SK-N-SH treated with all-trans-retinoic acid at 6 μM for 48 hours (cell line): ENCODE measurements around the gene GRAMD4.

ENCODE experiments used
- ATAC-seq: fragments of 200-7000 bp; cut with Tn5 transposase; 3 replicates; pipeline ENCODE4 v1.9.1; 2020; ENCODE audit warnings: mild to moderate bottlenecking, moderate library complexity
- ARNTL ChIP-seq: fragments of 450-650 bp; formaldehyde crosslinking; IDR thresholded peaks from 2 replicates; pipeline ENCODE4 v1.5.0; 2020; ENCODE audit warnings: low read depth, mild to moderate bottlenecking, moderate library complexity, borderline replicate concordance
- BACH2 ChIP-seq: fragments of 250-450 bp; sonication (Bioruptor Pico); IDR thresholded peaks from 2 replicates; pipeline ENCODE4 v1.9.0; 2021; ENCODE audit warnings: mild to moderate bottlenecking, borderline replicate concordance
- CSDC2 ChIP-seq: fragments of 250-450 bp; sonication (Bioruptor Pico); IDR thresholded peaks from 2 replicates; pipeline ENCODE4 v1.5.0; 2020; ENCODE audit warnings: mild to moderate bottlenecking, moderate library complexity
- ESRRG ChIP-seq: fragments of 250-450 bp; sonication (Bioruptor Pico); IDR thresholded peaks from 2 replicates; pipeline ENCODE4 v1.6.1; 2021; ENCODE audit warnings: mild to moderate bottlenecking
- GLIS3 ChIP-seq: fragments of 250-450 bp; sonication (Bioruptor Pico); IDR thresholded peaks from 2 replicates; pipeline ENCODE4 v1.5.0; 2020; ENCODE audit warnings: mild to moderate bottlenecking, moderate library complexity
- ISL1 ChIP-seq: fragments of 250-450 bp; sonication (Bioruptor Pico); IDR thresholded peaks from 2 replicates; pipeline ENCODE4 v2.1.2; 2022; ENCODE audit warnings: mild to moderate bottlenecking, moderate library complexity
- PPARA ChIP-seq: fragments of 250-450 bp; sonication (Bioruptor Pico); IDR thresholded peaks from 2 replicates; pipeline ENCODE4 v1.5.0; 2020; ENCODE audit warnings: mild to moderate bottlenecking, borderline replicate concordance
- RARB ChIP-seq: fragments of 250-450 bp; sonication (Bioruptor Pico); IDR thresholded peaks from 2 replicates; pipeline ENCODE4 v1.8.0; 2021; ENCODE audit warnings: mild to moderate bottlenecking, moderate library complexity
- SNAI2 ChIP-seq: fragments of 250-450 bp; sonication (Bioruptor Pico); IDR thresholded peaks from 2 replicates; pipeline ENCODE4 v1.5.0; 2020; ENCODE audit warnings: mild to moderate bottlenecking, moderate library complexity
- TCF4 ChIP-seq: fragments of 250-450 bp; sonication (Bioruptor Pico); IDR thresholded peaks from 2 replicates; pipeline ENCODE4 v1.8.0; 2021; ENCODE audit warnings: mild to moderate bottlenecking, moderate library complexity, borderline replicate concordance
- TOX ChIP-seq: fragments of 250-450 bp; sonication (Bioruptor Pico); IDR thresholded peaks from 2 replicates; pipeline ENCODE4 v1.8.0; 2021; ENCODE audit warnings: mild to moderate bottlenecking, moderate library complexity, borderline replicate concordance
- ZC3H10 ChIP-seq: fragments of 250-450 bp; sonication (Bioruptor Pico); IDR thresholded peaks from 2 replicates; pipeline ENCODE4 v1.5.1; 2021; ENCODE audit warnings: mild to moderate bottlenecking, moderate library complexity
- ZFP3 ChIP-seq: fragments of 250-450 bp; sonication (Bioruptor Pico); IDR thresholded peaks from 2 replicates; pipeline ENCODE4 v1.5.0; 2020; ENCODE audit warnings: mild to moderate bottlenecking, moderate library complexity
- ZNF565 ChIP-seq: fragments of 450-650 bp; formaldehyde crosslinking; conservative IDR thresholded peaks from 2 replicates; pipeline ENCODE4 v1.5.0; 2020; ENCODE audit warnings: low read depth, mild to moderate bottlenecking, moderate library complexity
- ZNF70 ChIP-seq: fragments of 450-650 bp; formaldehyde crosslinking; IDR thresholded peaks from 2 replicates; pipeline ENCODE4 v1.5.0; 2020; ENCODE audit warnings: mild to moderate bottlenecking, moderate library complexity
- ZNF8 ChIP-seq: fragments of 450-650 bp; formaldehyde crosslinking; IDR thresholded peaks from 2 replicates; pipeline ENCODE4 v1.5.0; 2020; ENCODE audit warnings: mild to moderate bottlenecking, moderate library complexity
- TF ChIP-seq, protein P1 (sequence below): fragments of 250-450 bp; sonication (Bioruptor Pico); IDR thresholded peaks from 2 replicates; pipeline ENCODE4 v1.5.1; 2021; ENCODE audit warnings: mild to moderate bottlenecking, moderate library complexity
- TF ChIP-seq, protein P2 (sequence below): fragments of 250-450 bp; sonication (Bioruptor Pico); IDR thresholded peaks from 2 replicates; pipeline ENCODE4 v1.5.0; 2020; ENCODE audit warnings: mild to moderate bottlenecking, moderate library complexity
- TF ChIP-seq, protein P3 (sequence below): fragments of 250-450 bp; sonication (Bioruptor Pico); IDR thresholded peaks from 2 replicates; pipeline ENCODE4 v1.5.1; 2020; ENCODE audit warnings: low read depth, mild to moderate bottlenecking, moderate library complexity
- TF ChIP-seq, protein P4 (sequence below): fragments of 250-450 bp; sonication (Bioruptor Pico); IDR thresholded peaks from 2 replicates; pipeline ENCODE4 v1.8.0; 2021; ENCODE audit warnings: low read depth, mild to moderate bottlenecking, moderate library complexity, borderline replicate concordance

The GRAMD4 gene

DNA sequence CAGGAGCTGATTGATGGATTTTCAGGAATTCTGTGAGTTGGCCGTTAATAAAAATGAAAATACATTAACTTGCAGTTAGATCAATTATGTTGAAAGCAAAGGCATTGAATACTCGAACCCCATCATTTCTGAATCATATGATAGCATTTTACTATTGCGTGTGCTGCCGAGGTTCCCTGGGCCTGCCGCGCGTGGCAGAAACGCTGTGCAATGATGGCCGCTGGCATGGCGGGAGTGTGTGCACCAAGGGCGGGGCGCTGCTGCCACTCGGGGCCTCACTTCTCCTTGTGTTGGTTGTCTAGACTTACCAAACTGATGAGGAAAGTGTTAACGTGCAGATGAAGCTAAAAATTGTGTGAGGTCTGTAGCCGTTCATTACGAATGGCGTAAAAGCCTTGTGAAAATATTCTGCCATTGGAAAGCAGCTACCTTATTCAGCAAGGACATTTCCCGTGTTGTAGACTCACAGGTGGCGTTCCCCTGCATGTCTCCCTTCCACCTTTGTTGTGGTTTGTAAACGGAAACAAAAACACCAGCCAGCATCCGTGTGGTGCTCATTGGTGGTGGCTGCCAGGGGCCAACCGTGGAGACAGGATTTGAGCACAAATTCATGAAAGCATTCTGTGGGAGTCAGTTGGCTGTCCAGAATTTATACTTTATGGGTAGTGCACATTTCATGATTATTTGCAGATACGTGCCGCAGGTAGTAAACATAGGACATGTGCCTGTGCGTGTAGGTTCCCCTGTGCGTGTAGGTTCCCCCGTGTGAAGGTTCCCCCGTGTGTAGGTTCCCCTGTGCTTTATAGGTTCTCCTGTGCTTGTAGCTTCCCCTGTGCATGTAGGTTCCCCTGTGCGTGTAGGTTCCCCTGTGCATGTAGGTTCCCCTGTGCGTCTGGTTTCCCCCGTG lies 5.9 kb upstream of the GRAMD4 start:
- no peak for ATAC-seq
- TF ChIP-seq RARB (CRISPR knock-in tag) (no peak), ZNF8 (CRISPR knock-in tag) (no peak), PPARA (CRISPR knock-in tag) (no peak), BACH2 (CRISPR knock-in tag) (no peak), ZFP3 (no peak), ZC3H10 (CRISPR knock-in tag) (no peak), ARNTL (no peak), ZNF70 (CRISPR knock-in tag) (no peak)
- TF ChIP-seq, protein P1, sequence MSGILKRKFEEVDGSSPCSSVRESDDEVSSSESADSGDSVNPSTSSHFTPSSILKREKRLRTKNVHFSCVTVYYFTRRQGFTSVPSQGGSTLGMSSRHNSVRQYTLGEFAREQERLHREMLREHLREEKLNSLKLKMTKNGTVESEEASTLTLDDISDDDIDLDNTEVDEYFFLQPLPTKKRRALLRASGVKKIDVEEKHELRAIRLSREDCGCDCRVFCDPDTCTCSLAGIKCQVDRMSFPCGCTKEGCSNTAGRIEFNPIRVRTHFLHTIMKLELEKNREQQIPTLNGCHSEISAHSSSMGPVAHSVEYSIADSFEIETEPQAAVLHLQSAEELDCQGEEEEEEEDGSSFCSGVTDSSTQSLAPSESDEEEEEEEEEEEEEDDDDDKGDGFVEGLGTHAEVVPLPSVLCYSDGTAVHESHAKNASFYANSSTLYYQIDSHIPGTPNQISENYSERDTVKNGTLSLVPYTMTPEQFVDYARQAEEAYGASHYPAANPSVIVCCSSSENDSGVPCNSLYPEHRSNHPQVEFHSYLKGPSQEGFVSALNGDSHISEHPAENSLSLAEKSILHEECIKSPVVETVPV = no peak
- TF ChIP-seq, protein P2, sequence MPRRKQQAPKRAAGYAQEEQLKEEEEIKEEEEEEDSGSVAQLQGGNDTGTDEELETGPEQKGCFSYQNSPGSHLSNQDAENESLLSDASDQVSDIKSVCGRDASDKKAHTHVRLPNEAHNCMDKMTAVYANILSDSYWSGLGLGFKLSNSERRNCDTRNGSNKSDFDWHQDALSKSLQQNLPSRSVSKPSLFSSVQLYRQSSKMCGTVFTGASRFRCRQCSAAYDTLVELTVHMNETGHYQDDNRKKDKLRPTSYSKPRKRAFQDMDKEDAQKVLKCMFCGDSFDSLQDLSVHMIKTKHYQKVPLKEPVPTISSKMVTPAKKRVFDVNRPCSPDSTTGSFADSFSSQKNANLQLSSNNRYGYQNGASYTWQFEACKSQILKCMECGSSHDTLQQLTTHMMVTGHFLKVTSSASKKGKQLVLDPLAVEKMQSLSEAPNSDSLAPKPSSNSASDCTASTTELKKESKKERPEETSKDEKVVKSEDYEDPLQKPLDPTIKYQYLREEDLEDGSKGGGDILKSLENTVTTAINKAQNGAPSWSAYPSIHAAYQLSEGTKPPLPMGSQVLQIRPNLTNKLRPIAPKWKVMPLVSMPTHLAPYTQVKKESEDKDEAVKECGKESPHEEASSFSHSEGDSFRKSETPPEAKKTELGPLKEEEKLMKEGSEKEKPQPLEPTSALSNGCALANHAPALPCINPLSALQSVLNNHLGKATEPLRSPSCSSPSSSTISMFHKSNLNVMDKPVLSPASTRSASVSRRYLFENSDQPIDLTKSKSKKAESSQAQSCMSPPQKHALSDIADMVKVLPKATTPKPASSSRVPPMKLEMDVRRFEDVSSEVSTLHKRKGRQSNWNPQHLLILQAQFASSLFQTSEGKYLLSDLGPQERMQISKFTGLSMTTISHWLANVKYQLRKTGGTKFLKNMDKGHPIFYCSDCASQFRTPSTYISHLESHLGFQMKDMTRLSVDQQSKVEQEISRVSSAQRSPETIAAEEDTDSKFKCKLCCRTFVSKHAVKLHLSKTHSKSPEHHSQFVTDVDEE (CRISPR knock-in tag) = no peak
- TF ChIP-seq, protein P3, sequence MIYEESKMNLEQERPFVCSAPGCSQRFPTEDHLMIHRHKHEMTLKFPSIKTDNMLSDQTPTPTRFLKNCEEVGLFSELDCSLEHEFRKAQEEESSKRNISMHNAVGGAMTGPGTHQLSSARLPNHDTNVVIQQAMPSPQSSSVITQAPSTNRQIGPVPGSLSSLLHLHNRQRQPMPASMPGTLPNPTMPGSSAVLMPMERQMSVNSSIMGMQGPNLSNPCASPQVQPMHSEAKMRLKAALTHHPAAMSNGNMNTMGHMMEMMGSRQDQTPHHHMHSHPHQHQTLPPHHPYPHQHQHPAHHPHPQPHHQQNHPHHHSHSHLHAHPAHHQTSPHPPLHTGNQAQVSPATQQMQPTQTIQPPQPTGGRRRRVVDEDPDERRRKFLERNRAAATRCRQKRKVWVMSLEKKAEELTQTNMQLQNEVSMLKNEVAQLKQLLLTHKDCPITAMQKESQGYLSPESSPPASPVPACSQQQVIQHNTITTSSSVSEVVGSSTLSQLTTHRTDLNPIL = no peak
- TF ChIP-seq, all 23 proteins: peak for 0

DNA sequence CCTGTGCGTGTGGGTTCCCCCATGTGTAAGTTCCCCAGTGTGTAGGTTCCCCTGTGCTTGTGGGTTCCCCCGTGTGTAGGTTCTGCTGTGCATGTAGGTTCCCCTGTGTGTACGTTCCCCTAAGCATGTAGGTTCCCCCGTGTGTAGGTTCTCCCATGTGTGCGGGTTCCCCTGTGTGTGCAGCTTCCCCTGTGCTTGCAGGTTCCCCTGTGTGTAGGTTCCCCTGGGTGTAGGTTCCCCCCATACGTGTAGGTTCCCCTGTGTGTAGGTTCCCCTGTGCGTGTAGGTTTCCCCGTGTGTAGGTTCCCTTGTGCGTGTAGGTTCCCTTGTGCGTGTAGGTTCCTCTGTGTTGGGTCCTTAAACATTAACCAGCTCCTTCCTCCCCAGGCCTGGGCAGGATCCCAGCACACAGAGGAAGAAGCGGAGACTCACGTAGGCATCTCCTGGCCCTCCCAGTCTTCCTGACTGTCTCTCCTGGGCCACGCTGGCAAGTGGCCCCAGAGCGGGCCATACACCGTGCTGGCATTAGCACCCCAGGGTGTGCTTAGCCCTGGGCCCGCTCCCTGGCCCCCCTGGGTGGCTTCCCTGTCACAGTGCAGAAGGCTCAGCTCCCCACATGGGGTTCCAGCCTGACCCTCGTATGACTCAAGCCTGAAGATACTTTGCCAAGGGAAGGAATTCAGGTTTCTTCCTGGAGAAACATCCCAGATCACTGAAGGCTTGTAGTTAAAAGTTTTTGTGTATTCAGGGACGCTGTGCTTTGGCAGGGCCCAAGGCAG lies 2.8 kb upstream of the GRAMD4 start:
- ATAC-seq = no peak; the same call in 2 of the 3 replicates
- TF ChIP-seq GLIS3 (CRISPR knock-in tag) (no peak), RARB (CRISPR knock-in tag) (no peak), ZFP3 (no peak), CSDC2 (CRISPR knock-in tag) (no peak), ZNF70 (CRISPR knock-in tag) (no peak), PPARA (CRISPR knock-in tag) (no peak), ISL1 (CRISPR knock-in tag) (no peak), SNAI2 (CRISPR knock-in tag) (no peak), ZC3H10 (CRISPR knock-in tag) (no peak), ZNF8 (CRISPR knock-in tag) (no peak), ESRRG (CRISPR knock-in tag) (no peak), ARNTL (no peak), TCF4 (CRISPR knock-in tag) (no peak), TOX (no peak), BACH2 (CRISPR knock-in tag) (no peak), ZNF565 (no peak)
- TF ChIP-seq, protein P2 (CRISPR knock-in tag) = no peak
- TF ChIP-seq, protein P1 = no peak
- TF ChIP-seq, protein P4, sequence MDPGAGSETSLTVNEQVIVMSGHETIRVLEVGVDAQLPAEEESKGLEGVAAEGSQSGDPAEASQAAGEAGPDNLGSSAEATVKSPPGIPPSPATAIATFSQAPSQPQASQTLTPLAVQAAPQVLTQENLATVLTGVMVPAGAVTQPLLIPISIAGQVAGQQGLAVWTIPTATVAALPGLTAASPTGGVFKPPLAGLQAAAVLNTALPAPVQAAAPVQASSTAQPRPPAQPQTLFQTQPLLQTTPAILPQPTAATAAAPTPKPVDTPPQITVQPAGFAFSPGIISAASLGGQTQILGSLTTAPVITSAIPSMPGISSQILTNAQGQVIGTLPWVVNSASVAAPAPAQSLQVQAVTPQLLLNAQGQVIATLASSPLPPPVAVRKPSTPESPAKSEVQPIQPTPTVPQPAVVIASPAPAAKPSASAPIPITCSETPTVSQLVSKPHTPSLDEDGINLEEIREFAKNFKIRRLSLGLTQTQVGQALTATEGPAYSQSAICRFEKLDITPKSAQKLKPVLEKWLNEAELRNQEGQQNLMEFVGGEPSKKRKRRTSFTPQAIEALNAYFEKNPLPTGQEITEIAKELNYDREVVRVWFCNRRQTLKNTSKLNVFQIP (CRISPR knock-in tag) = no peak
